Sigmoid colon (tissue), 3 donors: ENCODE data around the gene COPS3.

Experiments
- POLR2A ChIP-seq, 2 donors: fragments of 450-650 bp; IDR thresholded peaks; one replicate each; pipeline ENCODE4 v1.6.1; 2016; ENCODE audit warnings: antibody characterized with exemption in 2 of 2, mild to moderate bottlenecking in 2 of 2, moderate library complexity in 2 of 2
- TF ChIP-seq, protein P1 (sequence below), 4 experiments: fragments of 450-650 bp in 3 of 4; fragments of 200-600 bp in 1 of 4; IDR thresholded peaks; one replicate each; pipeline ENCODE4 v1.5.1; 2016 to 2019; ENCODE audit warnings: antibody characterized with exemption in 4 of 4, mild to moderate bottlenecking in 3 of 4, moderate library complexity in 2 of 4

DNA sequence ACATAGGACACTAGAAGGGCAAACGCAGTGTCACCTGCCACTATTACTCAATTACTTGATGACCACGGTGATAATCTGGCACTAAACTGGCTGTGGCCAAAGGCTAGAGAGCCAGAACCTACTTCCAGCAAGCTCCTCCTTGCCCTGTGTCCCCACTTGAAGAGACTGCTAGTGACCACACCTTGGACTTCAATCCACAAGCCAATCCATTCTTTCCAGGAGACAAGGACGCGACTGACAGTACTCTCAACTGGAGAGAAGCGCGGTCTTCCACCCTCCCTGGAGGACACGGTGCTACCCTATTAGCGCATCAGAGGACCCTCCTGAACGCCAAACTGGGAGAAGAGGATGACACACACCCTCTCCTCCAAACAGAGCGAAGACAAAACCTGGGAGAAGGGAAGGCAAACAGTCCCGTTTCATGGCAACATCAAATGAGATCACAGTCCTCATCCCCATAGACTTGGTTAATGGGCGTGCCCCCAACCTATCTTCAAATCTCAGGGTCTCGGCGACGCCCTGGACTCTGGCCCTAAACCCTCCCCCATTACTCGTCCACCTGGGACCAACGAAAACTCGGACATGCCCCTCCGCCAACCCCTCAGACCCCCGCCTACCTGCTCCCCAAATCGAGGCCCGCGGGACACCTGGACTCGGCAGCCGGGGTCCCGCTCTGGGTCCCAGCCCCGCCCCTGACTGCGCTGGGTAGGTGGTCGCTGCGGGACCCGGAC is 44.6 kb downstream of the COPS3 start:
- TF ChIP-seq, protein P1, sequence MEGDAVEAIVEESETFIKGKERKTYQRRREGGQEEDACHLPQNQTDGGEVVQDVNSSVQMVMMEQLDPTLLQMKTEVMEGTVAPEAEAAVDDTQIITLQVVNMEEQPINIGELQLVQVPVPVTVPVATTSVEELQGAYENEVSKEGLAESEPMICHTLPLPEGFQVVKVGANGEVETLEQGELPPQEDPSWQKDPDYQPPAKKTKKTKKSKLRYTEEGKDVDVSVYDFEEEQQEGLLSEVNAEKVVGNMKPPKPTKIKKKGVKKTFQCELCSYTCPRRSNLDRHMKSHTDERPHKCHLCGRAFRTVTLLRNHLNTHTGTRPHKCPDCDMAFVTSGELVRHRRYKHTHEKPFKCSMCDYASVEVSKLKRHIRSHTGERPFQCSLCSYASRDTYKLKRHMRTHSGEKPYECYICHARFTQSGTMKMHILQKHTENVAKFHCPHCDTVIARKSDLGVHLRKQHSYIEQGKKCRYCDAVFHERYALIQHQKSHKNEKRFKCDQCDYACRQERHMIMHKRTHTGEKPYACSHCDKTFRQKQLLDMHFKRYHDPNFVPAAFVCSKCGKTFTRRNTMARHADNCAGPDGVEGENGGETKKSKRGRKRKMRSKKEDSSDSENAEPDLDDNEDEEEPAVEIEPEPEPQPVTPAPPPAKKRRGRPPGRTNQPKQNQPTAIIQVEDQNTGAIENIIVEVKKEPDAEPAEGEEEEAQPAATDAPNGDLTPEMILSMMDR (IDR thresholded peaks at IDR 0.05): peak in 1 of 4 experiments; percentile 14
- TF ChIP-seq POLR2A (IDR thresholded peaks at IDR 0.05): no peak
